Muscle of leg (tissue), 11 donors: Measurements from ENCODE around the gene HLA-DRB1. TPM values are rescaled to one million over a fixed set of nuclear protein-coding genes. Genes with fewer than 3 reads are reported as not detected.

Experiments used
- DNase-seq: peaks from one replicate; pipeline ENCODE4 v3.0.0; 2013
- H3K27ac ChIP-seq: one replicate; pipeline ENCODE4 v1.5.1; 2013; ENCODE audit warnings: mild to moderate bottlenecking, low read length, control low read depth
- H3K27me3 ChIP-seq: one replicate; pipeline ENCODE4 v1.6.1; 2013; ENCODE audit warnings: low read length; ENCODE audit not compliant: control insufficient read depth, insufficient read depth
- H3K36me3 ChIP-seq: one replicate; pipeline ENCODE4 v1.6.1; 2013; ENCODE audit warnings: low read length; ENCODE audit not compliant: control insufficient read depth, insufficient read depth
- H3K4me1 ChIP-seq: one replicate; pipeline ENCODE4 v1.6.1; 2013; ENCODE audit warnings: low read length; ENCODE audit not compliant: control insufficient read depth, insufficient read depth
- H3K4me3 ChIP-seq: one replicate; pipeline ENCODE4 v1.5.1; 2013; ENCODE audit warnings: low read length, control low read depth
- H3K9me3 ChIP-seq: replicated peaks from 2 replicates; pipeline ENCODE4 v1.6.1; 2013; ENCODE audit warnings: low read depth, low read length; ENCODE audit not compliant: control insufficient read depth
- WGBS: methylation state at CpG from one replicate; pipeline ENCODE4 v1.1.5; 2013; ENCODE audit warnings: missing lambda C conversion rate; ENCODE audit not compliant: insufficient coverage; 5-methylcytosine and 5-hydroxymethylcytosine counted together
- polyA plus RNA-seq, 8 donors: library from polyadenylated mRNA; unstranded; fragments of 120-200 nt; gene quantifications; one replicate each; pipeline versions ENCODE4 v1.2.1 to v1.2.3, GENCODE V29; 2013; ENCODE audit warnings: inconsistent platforms in 1 of 8, low replicate concordance in 1 of 8; ENCODE audit not compliant: insufficient read length in 8 of 8, insufficient read depth in 1 of 8
- total RNA-seq: library from RNA; stranded (reverse); fragments of 120-200 nt; gene quantifications from one replicate; pipeline ENCODE4 v1.2.4, GENCODE V29; 2013

HLA-DRB1 gene
- total and polyA plus RNA-seq, 9 donors = 4.3 to 16.8 (median 12.0) TPM

- H3K27ac ChIP-seq = peak overlapping the region; percentile 40
- no peaks in the 10 kb centered on the region for H3K9me3 ChIP-seq
- H3K4me3 ChIP-seq = no peak overlapping the region
- no peaks in the 10 kb centered on the region for H3K36me3 ChIP-seq
- H3K4me1 ChIP-seq = no peaks in the 10 kb centered on the region
- 8% methylated on average over 2 of the region's 8 CpGs for WGBS
- DNase-seq = peak; percentile 92
- H3K27me3 ChIP-seq = peaks cover 2% of the 10 kb centered on the region
Measured at GRCh38 chr6:32609731-32610640, 20.3 kb upstream of the HLA-DRB1 start.

GRCh38 chr6:32609391-32609730 is 19.7 kb upstream of the HLA-DRB1 start:
- Histone ChIP-seq H3K27ac (peak overlapping the region; percentile 18), H3K36me3 (no peaks in the 10 kb centered on the region), H3K4me3 (no peak overlapping the region), H3K27me3 (no peaks in the 10 kb centered on the region), H3K4me1 (no peaks in the 10 kb centered on the region), H3K9me3 (no peaks in the 10 kb centered on the region)
- DNase-seq = no peak
- WGBS = 100% methylated on average over 2 of the region's 3 CpGs

GRCh38 chr6:32608362-32608761 is 18.7 kb upstream of the HLA-DRB1 start:
- Histone ChIP-seq H3K27ac (no peak overlapping the region), H3K36me3 (no peaks in the 10 kb centered on the region), H3K27me3 (no peaks in the 10 kb centered on the region), H3K4me1 (no peaks in the 10 kb centered on the region), H3K4me3 (no peak overlapping the region), H3K9me3 (no peaks in the 10 kb centered on the region)
- WGBS = no CpG with 5 or more reads among the region's 3 CpGs
- no peak for DNase-seq

- H3K36me3 ChIP-seq = no peaks in the 10 kb centered on the region
- no peak overlapping the region for H3K27ac ChIP-seq
- H3K4me3 ChIP-seq = no peak overlapping the region
- no peaks in the 10 kb centered on the region for H3K4me1 ChIP-seq
- no CpG with 5 or more reads among the region's 2 CpGs for WGBS
- H3K9me3 ChIP-seq = no peaks in the 10 kb centered on the region
- no peaks in the 10 kb centered on the region for H3K27me3 ChIP-seq
- DNase-seq = no peak
Measured at GRCh38 chr6:32607988-32608298, 18.3 kb upstream of the HLA-DRB1 start.

- Histone ChIP-seq H3K9me3 (no peaks in the 10 kb centered on the region), H3K27ac (no peak overlapping the region), H3K27me3 (no peaks in the 10 kb centered on the region), H3K4me1 (no peaks in the 10 kb centered on the region), H3K4me3 (no peak overlapping the region), H3K36me3 (no peaks in the 10 kb centered on the region)
- WGBS = 81% methylated on average over 2 of the region's 4 CpGs
- no peak for DNase-seq
Measured at GRCh38 chr6:32607263-32607987, 17.8 kb upstream of the HLA-DRB1 start.

- DNase-seq = peak; percentile 67
- Histone ChIP-seq H3K4me1 (no peaks in the 10 kb centered on the region), H3K4me3 (no peak overlapping the region), H3K27ac (peak overlapping the region; percentile 35), H3K27me3 (no peaks in the 10 kb centered on the region), H3K36me3 (no peaks in the 10 kb centered on the region), H3K9me3 (no peaks in the 10 kb centered on the region)
- WGBS = no CpG with 5 or more reads among the region's 3 CpGs
Measured at GRCh38 chr6:32604434-32604877, 14.8 kb upstream of the HLA-DRB1 start.

GRCh38 chr6:32603888-32604287 is 14.2 kb upstream of the HLA-DRB1 start:
- peak overlapping the region; percentile 35 for H3K27ac ChIP-seq
- 0% methylated on average over 3 of the region's 3 CpGs for WGBS

GRCh38 chr6:32603222-32603621 is 13.6 kb upstream of the HLA-DRB1 start:
- no CpG with 5 or more reads among the region's 5 CpGs for WGBS
- DNase-seq = no peak
- H3K27ac ChIP-seq = no peak overlapping the region
- H3K4me3 ChIP-seq = no peak overlapping the region
- no peaks in the 10 kb centered on the region for H3K27me3 ChIP-seq
- no peaks in the 10 kb centered on the region for H3K4me1 ChIP-seq
- H3K36me3 ChIP-seq = no peaks in the 10 kb centered on the region
- peaks cover 2% of the 10 kb centered on the region for H3K9me3 ChIP-seq

More at GRCh38 chr6:32603888-32604287, 14.2 kb upstream of the HLA-DRB1 start:
- H3K36me3 ChIP-seq = no peaks in the 10 kb centered on the region
- H3K4me1 ChIP-seq = no peaks in the 10 kb centered on the region
- H3K27me3 ChIP-seq = no peaks in the 10 kb centered on the region
- peaks cover 2% of the 10 kb centered on the region for H3K9me3 ChIP-seq
- no peak overlapping the region for H3K4me3 ChIP-seq
- peak; percentile 35 for DNase-seq

- H3K36me3 ChIP-seq = no peaks in the 10 kb centered on the region
- WGBS = 50% methylated on average over 2 of the region's 3 CpGs
Measured at GRCh38 chr6:32602383-32602782, 12.7 kb upstream of the HLA-DRB1 start.

GRCh38 chr6:32597024-32597423 is 7.4 kb upstream of the HLA-DRB1 start:
- H3K4me3 ChIP-seq = no peak overlapping the region
- no peaks in the 10 kb centered on the region for H3K27me3 ChIP-seq
- H3K4me1 ChIP-seq = no peaks in the 10 kb centered on the region
- no peak overlapping the region for H3K27ac ChIP-seq
- H3K36me3 ChIP-seq = no peaks in the 10 kb centered on the region
- H3K9me3 ChIP-seq = peaks cover 2% of the 10 kb centered on the region
- DNase-seq = no peak

More at GRCh38 chr6:32602383-32602782, 12.7 kb upstream of the HLA-DRB1 start:
- no peak for DNase-seq
- Histone ChIP-seq H3K27ac (no peak overlapping the region), H3K27me3 (no peaks in the 10 kb centered on the region), H3K4me1 (no peaks in the 10 kb centered on the region), H3K9me3 (peaks cover 2% of the 10 kb centered on the region), H3K4me3 (no peak overlapping the region)
